ENCODE results near the gene SPATA46. TPM values are rescaled to one million over a fixed set of nuclear protein-coding genes. Genes with fewer than 3 reads are reported as not detected.
A peak's percentile ranks its signal among the peaks of the same experiment; 100 is the strongest.

SPATA46 gene
- total and polyA plus RNA-seq, 9 of the 15 experiments (the other 6 are each of a cell fraction or from before 2014, with no cell fraction given), result 0.04 to 0.11 TPM; not detected in 7

DNA sequence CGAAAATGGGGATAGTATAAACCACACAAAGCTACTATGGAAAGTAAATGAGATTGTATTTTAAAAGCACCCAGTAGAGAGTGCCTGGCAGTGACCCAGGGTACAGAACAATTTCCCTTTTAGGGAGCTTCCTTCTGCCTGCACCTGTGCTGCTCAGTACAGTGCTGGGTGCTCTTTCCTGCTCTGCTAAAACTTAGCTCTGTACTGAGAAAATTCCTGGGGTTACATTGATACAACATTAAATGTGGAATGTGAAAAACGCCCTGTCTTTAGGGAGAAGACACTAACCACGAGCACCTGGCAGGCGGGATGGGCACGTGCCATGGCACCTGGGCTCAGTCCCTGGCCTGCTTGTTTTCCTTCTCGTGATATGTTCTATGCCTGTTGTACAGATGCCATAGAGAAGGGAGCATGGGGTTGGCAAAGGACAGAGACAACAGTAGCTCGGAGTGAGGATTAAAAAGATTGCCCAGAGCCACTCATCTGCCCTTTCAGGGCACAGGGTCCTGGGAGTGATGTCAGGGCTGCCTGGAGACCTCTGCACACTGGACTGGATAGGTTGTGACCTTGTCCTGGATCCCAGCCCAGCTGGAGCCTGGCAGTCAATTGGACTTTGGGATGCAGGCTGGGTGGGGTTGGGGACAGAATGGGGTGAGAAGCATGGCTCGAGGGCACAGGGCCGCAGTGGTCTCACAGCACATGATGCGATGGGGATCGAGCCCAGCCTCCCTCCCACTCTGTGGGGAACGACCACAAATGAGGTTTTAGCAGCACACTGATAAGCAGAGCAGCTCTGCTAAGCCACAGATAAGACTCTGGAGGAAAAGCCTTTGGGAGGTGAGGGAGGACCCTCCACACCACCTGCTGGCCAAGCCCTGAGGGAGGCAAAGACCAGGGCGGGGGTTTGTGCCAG is 4.2 kb downstream of the SPATA46 start (continued):
- TF ChIP-seq, protein P1, sequence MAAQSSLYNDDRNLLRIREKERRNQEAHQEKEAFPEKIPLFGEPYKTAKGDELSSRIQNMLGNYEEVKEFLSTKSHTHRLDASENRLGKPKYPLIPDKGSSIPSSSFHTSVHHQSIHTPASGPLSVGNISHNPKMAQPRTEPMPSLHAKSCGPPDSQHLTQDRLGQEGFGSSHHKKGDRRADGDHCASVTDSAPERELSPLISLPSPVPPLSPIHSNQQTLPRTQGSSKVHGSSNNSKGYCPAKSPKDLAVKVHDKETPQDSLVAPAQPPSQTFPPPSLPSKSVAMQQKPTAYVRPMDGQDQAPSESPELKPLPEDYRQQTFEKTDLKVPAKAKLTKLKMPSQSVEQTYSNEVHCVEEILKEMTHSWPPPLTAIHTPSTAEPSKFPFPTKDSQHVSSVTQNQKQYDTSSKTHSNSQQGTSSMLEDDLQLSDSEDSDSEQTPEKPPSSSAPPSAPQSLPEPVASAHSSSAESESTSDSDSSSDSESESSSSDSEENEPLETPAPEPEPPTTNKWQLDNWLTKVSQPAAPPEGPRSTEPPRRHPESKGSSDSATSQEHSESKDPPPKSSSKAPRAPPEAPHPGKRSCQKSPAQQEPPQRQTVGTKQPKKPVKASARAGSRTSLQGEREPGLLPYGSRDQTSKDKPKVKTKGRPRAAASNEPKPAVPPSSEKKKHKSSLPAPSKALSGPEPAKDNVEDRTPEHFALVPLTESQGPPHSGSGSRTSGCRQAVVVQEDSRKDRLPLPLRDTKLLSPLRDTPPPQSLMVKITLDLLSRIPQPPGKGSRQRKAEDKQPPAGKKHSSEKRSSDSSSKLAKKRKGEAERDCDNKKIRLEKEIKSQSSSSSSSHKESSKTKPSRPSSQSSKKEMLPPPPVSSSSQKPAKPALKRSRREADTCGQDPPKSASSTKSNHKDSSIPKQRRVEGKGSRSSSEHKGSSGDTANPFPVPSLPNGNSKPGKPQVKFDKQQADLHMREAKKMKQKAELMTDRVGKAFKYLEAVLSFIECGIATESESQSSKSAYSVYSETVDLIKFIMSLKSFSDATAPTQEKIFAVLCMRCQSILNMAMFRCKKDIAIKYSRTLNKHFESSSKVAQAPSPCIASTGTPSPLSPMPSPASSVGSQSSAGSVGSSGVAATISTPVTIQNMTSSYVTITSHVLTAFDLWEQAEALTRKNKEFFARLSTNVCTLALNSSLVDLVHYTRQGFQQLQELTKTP (IDR thresholded peaks at IDR 0.05; ENCODE audit: low read depth in 1 of 2, partially characterized antibody in 2 of 2), result peak in 1 of 2 experiments; percentile 55
- TF ChIP-seq ZNF134 (CRISPR knock-in tag; conservative IDR thresholded peaks at IDR 0.05) (0 out of 2 replicates have a peak, but pooled peaks have one; percentile 35), NCOA1 (IDR thresholded peaks at IDR 0.05; ENCODE audit: low read depth) (peak; percentile 62; the same call in 1 of the 2 replicates), ZNF75A (CRISPR knock-in tag; IDR thresholded peaks at IDR 0.05) (0 out of 2 replicates have a peak, but pooled peaks have one; percentile 68), NR2F6 (CRISPR knock-in tag; IDR thresholded peaks at IDR 0.05) (no peak), NFIC (IDR thresholded peaks at IDR 0.05) (peak; percentile 90), SMARCC2 (IDR thresholded peaks at IDR 0.05; ENCODE audit: low read depth) (peak; percentile 84), SNRNP70 (optimal IDR thresholded peaks at IDR 0.05; ENCODE audit: low read depth, low read length) (no peak), GATAD2B (IDR thresholded peaks at IDR 0.05; ENCODE audit: borderline replicate concordance) (peak; percentile 84; the same call in 1 of the 2 replicates), MEF2D (tag; conservative IDR thresholded peaks at IDR 0.05; ENCODE audit: low read depth) (0 out of 2 replicates have a peak, but pooled peaks have one; percentile 57), ARHGAP35 (IDR thresholded peaks at IDR 0.05; ENCODE audit: partially characterized antibody) (no peak), FOSL1 (tag; conservative IDR thresholded peaks at IDR 0.05) (0 out of 2 replicates have a peak, but pooled peaks have one; percentile 4), STAG1 (CRISPR knock-in tag; IDR thresholded peaks at IDR 0.05; ENCODE audit: borderline replicate concordance) (no peak), SMAD3 (CRISPR knock-in tag; conservative IDR thresholded peaks at IDR 0.05) (peak; percentile 87; the same call in 1 of the 2 replicates), CBFA2T3 (IDR thresholded peaks at IDR 0.05) (peak; percentile 98), ZNF717 (CRISPR knock-in tag; IDR thresholded peaks at IDR 0.05) (no peak), HNRNPUL1 (IDR thresholded peaks at IDR 0.05; ENCODE audit: low read length) (no peak), FOXA3 (CRISPR knock-in tag; conservative IDR thresholded peaks at IDR 0.05 in 1 of 2, IDR thresholded peaks at IDR 0.05 in 1 of 2) (0 out of 4 replicates have a peak, but pooled peaks of 1 of the 2 experiments have one; percentile 20)
- TF ChIP-seq, protein P2, sequence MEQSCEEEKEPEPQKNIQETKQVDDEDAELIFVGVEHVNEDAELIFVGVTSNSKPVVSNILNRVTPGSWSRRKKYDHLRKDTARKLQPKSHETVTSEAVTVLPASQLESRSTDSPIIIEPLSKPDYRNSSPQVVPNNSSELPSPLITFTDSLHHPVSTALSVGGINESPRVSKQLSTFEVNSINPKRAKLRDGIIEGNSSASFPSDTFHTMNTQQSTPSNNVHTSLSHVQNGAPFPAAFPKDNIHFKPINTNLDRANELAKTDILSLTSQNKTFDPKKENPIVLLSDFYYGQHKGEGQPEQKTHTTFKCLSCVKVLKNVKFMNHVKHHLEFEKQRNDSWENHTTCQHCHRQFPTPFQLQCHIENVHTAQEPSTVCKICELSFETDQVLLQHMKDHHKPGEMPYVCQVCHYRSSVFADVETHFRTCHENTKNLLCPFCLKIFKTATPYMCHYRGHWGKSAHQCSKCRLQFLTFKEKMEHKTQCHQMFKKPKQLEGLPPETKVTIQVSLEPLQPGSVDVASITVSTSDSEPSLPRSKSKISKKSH (CRISPR knock-in tag; IDR thresholded peaks at IDR 0.05), result no peak
